GM12891 (cell line): Measurements from ENCODE around the gene MAGI1.

Source experiments
- POLR2A ChIP-seq: IDR thresholded peaks from 2 replicates; pipeline ENCODE4 v1.6.1; 2011; ENCODE audit warnings: low read depth, low read length, control low read depth
- POLR2AphosphoS5 ChIP-seq: IDR thresholded peaks from 2 replicates; pipeline ENCODE4 v1.6.1; 2011; ENCODE audit warnings: low read depth, low read length, control low read depth
- SPI1 ChIP-seq: IDR thresholded peaks from 2 replicates; pipeline ENCODE4 v1.6.1; 2011; ENCODE audit warnings: low read depth, low read length, control low read depth
- TAF1 ChIP-seq: IDR thresholded peaks from 2 replicates; pipeline ENCODE4 v1.6.1; 2011; ENCODE audit warnings: low read depth, low read length, control low read depth

- TF ChIP-seq POLR2AphosphoS5 (no peak), POLR2A (no peak), SPI1 (no peak), TAF1 (no peak)
Measured at GRCh38 chr3:65992106-65992505, 46.6 kb downstream of the MAGI1 start.
